ENCODE measurements around the gene SEMA4D. TPM values are rescaled to one million over a fixed set of nuclear protein-coding genes. Genes with fewer than 3 reads are reported as not detected.
A peak's percentile ranks its signal among the peaks of the same experiment; 100 is the strongest.

The SEMA4D gene
- total RNA-seq, 1 donor from 2014 or later = 13.5 TPM

DNA sequence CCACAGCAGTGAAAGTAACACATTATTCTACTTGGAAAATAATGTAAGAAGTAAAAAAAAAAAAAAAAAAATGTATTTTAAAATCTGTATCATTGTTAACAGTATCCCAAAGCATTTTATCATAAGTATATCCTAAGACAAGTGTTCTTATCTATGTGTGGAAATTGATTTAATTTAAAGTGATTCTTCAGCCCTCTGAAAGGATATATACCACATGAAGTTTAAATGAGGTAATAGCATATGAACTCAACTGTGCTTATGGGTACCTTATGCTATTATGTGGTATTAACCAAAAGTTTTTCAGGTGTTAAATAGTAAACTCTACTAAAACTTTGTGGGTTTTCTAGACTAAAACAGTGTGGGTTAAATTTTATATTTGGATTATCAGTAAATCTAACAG lies 182.4 kb downstream of the SEMA4D start:
- no peaks in the 10 kb centered on the region for H3K36me3 ChIP-seq
- no peaks in the 10 kb centered on the region for H3K9me3 ChIP-seq
- H3K4me1 ChIP-seq = peaks cover 13 to 25% of the 10 kb centered on the region in 2 donors
- no peaks in the 10 kb centered on the region for H3K27me3 ChIP-seq
- no peak overlapping the region for H3K27ac ChIP-seq
- TF ChIP-seq, protein P1, sequence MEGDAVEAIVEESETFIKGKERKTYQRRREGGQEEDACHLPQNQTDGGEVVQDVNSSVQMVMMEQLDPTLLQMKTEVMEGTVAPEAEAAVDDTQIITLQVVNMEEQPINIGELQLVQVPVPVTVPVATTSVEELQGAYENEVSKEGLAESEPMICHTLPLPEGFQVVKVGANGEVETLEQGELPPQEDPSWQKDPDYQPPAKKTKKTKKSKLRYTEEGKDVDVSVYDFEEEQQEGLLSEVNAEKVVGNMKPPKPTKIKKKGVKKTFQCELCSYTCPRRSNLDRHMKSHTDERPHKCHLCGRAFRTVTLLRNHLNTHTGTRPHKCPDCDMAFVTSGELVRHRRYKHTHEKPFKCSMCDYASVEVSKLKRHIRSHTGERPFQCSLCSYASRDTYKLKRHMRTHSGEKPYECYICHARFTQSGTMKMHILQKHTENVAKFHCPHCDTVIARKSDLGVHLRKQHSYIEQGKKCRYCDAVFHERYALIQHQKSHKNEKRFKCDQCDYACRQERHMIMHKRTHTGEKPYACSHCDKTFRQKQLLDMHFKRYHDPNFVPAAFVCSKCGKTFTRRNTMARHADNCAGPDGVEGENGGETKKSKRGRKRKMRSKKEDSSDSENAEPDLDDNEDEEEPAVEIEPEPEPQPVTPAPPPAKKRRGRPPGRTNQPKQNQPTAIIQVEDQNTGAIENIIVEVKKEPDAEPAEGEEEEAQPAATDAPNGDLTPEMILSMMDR (IDR thresholded peaks at IDR 0.05) = no peak
- no peak for DNase-seq (ENCODE audit: low spot score in 2 of 2)
- intact Hi-C loops (cut with DNase I) = loop anchor here (5.0 to 10.0 kb wide), 4 partner anchors 182 to 1588 kb away; partner anchors contain the start of genes CTSL and SEMA4D
- H3K4me3 ChIP-seq = no peak overlapping the region

DNA sequence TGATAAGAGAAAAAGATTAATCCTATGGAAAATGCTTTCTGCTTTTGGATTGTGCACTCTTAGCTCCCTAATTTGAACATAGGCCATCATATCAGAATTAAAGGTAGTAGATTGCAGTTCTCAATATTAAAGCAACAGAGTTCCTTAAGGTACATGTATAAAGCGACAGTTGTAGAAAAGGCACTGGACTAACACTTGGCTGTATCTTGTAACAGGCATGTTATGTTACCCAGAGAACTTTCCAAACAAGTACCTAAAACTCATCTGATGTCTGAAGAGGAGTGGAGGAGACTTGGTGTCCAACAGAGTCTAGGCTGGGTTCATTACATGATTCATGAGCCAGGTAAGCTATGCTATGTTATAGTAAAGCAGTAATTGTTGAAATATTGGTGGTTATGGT lies 183.0 kb downstream of the SEMA4D start:
- H3K4me3 ChIP-seq = no peak overlapping the region
- TF ChIP-seq, protein P1 (IDR thresholded peaks at IDR 0.05) = no peak
- intact Hi-C loops (cut with DNase I) = loop anchor here (5.0 to 10.0 kb wide), 6 partner anchors 133 to 1588 kb away; partner anchors contain the start of genes CTSL, SEMA4D and SPIN1

DNA sequence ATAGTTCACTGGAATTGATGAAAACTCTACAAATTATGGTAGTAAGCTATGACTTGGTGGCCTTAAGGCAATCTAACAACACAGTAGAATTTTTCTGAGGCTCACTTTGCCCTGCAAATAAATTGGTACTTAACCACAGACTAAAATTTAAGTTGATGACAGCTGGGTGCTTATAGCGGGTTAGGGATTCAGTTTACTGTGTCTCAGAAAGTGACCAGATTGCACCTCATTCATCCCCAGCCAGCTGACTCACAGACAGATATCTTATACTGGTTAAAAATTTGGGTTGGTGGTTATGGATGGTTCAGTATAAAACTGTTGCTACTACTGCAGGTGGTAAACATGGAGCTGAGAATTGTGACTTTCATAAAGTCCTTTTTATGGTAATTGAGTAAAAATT lies 184.1 kb downstream of the SEMA4D start:
- H3K4me1 ChIP-seq = peaks cover 6 to 18% of the 10 kb centered on the region in 2 donors
- TF ChIP-seq, protein P1 (IDR thresholded peaks at IDR 0.05) = no peak
- intact Hi-C loops (cut with DNase I) = loop anchor here (5.0 to 10.0 kb wide), 3 partner anchors 132 to 927 kb away; partner anchors contain the start of gene SPIN1

More for the DNA sequence above, 183.0 kb downstream of the SEMA4D start:
- Histone ChIP-seq H3K9me3 (no peaks in the 10 kb centered on the region), H3K36me3 (no peaks in the 10 kb centered on the region), H3K4me1 (peaks cover 12 to 19% of the 10 kb centered on the region in 2 donors), H3K27ac (no peak overlapping the region), H3K27me3 (no peaks in the 10 kb centered on the region)
- no peak for DNase-seq (ENCODE audit: low spot score in 2 of 2)

DNA sequence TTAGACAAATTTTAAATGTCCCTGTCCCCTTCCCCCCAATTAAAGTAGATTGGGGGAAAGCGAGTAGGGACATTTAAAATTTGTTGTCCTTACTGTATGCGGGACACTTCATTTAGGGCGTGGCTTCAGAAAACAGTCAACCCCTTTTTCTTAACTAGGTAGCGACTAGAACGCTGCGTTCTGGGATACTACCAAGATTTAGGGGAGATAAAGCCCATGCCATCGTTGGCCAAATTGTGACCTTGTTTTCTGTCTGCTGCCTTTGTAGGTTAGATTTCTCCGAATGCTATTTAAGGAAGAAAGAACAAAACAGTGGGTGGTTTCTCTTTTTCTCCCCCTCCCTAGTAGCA lies 185.7 kb downstream of the SEMA4D start:
- Histone ChIP-seq H3K36me3 (no peaks in the 10 kb centered on the region), H3K4me3 (peak overlapping the region; percentile 69 to 91)
- intact Hi-C loops (cut with DNase I) = loop anchor here (5.0 to 10.0 kb wide), 3 partner anchors 130 to 925 kb away; partner anchors contain the start of gene SPIN1

More for the DNA sequence above, 184.1 kb downstream of the SEMA4D start:
- no peaks in the 10 kb centered on the region for H3K36me3 ChIP-seq
- no peaks in the 10 kb centered on the region for H3K27me3 ChIP-seq
- no peaks in the 10 kb centered on the region for H3K9me3 ChIP-seq
- H3K4me3 ChIP-seq = no peak overlapping the region
- DNase-seq (ENCODE audit: low spot score in 2 of 2) = no peak
- no peak overlapping the region for H3K27ac ChIP-seq

DNA sequence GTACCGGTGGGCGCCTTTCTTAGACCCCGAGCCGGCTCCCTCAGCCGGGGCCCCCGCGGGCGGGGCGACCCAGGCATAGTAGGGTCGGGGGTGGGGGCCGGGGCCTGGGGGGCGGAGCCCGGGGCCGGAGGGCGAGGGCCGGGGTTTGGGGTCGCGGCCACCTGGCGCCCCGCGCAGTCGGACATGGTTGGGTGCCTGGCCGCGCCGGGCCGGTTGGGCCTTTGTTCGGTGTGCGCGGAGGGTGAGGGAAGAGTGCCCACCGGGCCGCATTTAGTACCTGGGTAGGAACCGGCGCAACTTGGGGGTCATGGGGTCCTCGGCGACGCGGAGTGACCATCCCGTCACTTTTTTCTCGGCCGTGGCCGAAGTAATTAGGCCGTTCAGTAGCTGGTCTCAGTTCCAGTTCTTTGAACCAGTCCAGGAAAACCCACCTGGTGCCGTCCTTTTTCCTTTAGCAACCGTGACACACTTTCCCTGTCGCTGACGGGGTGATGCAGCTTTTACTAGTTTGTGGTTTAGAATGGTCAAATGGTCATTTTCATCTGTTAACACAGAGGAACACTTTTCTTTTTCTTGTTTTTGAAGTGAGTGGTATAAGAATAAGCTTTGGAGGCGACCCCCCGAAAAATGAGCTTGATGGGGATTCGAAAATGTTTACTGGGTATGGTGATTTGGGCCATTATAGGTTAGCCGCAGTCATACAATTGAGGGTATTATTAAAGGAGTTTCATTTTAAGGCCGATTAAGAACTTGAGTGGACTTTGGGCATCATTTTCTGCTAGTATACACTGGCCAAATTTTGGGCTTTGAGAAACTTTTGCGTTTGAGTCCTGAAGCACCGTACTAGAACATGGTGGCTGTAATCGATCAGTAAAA lies 186.3 kb downstream of the SEMA4D start:
- no peaks in the 10 kb centered on the region for H3K36me3 ChIP-seq
- H3K4me3 ChIP-seq = peak overlapping the region; percentile 69 to 91
- no peaks in the 10 kb centered on the region for H3K9me3 ChIP-seq
- H3K27me3 ChIP-seq = no peaks in the 10 kb centered on the region
- peaks cover 3 to 11% of the 10 kb centered on the region in 2 donors for H3K4me1 ChIP-seq
- intact Hi-C loops (cut with DNase I) = loop anchor here (2.0 to 10.0 kb wide), 5 partner anchors 129 to 1337 kb away; partner anchors contain the start of genes CDK20 and SPIN1
- H3K27ac ChIP-seq = peak overlapping the region; percentile 9 to 45
- DNase-seq (ENCODE audit: low spot score in 2 of 2) = no peak
- TF ChIP-seq, protein P1 (IDR thresholded peaks at IDR 0.05) = no peak

More for the DNA sequence above, 185.7 kb downstream of the SEMA4D start:
- Histone ChIP-seq H3K27me3 (no peaks in the 10 kb centered on the region), H3K9me3 (no peaks in the 10 kb centered on the region), H3K27ac (no peak overlapping the region), H3K4me1 (peaks cover 3 to 11% of the 10 kb centered on the region in 2 donors)
- TF ChIP-seq, protein P1 (IDR thresholded peaks at IDR 0.05) = no peak
- DNase-seq (ENCODE audit: low spot score in 2 of 2) = no peak

Other genes starting within 250 kb of the SEMA4D start
- not detected for gene CKS2, start 186.9 kb downstream of the SEMA4D start, total RNA-seq
- 27.8 TPM for gene SECISBP2, start 179.6 kb downstream of the SEMA4D start, total RNA-seq
- gene GADD45G, start 106.9 kb upstream of the SEMA4D start, total RNA-seq = 4.6 TPM

Data from ascending aorta (tissue), 2 donors.